DLD1 (cell line): Measurements from ENCODE around the gene MSI2.

ENCODE experiments used
- in situ Hi-C: cut with HindIII; loops from 2 replicates; pipeline ENCODE4 v1.10.0; 2017; ENCODE audit warnings: low sequenced_read_pairs

The MSI2 gene

GRCh38 chr17:57563958-57564357 is 307.6 kb downstream of the MSI2 start:
- in situ Hi-C loops, result no loop called here

GRCh38 chr17:57565176-57565575 is 308.9 kb downstream of the MSI2 start:
- in situ Hi-C loops, result no loop called here

GRCh38 chr17:57566721-57567120 is 310.4 kb downstream of the MSI2 start:
- in situ Hi-C loops, result no loop called here

- in situ Hi-C loops, result no loop called here
Measured at GRCh38 chr17:57567251-57567650, 310.9 kb downstream of the MSI2 start.

- in situ Hi-C loops, result no loop called here
Measured at GRCh38 chr17:57568340-57568739, 312.0 kb downstream of the MSI2 start.

- in situ Hi-C loops, result no loop called here
Measured at GRCh38 chr17:57569021-57569420, 312.7 kb downstream of the MSI2 start.

- in situ Hi-C loops, result no loop called here
Measured at GRCh38 chr17:57569853-57570252, 313.5 kb downstream of the MSI2 start.

- in situ Hi-C loops, result no loop called here
Measured at GRCh38 chr17:57570724-57571344, 314.5 kb downstream of the MSI2 start.

GRCh38 chr17:57572062-57572461 is 315.7 kb downstream of the MSI2 start:
- in situ Hi-C loops, result no loop called here

GRCh38 chr17:57572600-57572999 is 316.3 kb downstream of the MSI2 start:
- in situ Hi-C loops, result no loop called here

- in situ Hi-C loops, result no loop called here
Measured at GRCh38 chr17:57574040-57574513, 317.8 kb downstream of the MSI2 start.

- in situ Hi-C loops, result no loop called here
Measured at GRCh38 chr17:57576744-57577143, 320.4 kb downstream of the MSI2 start.

GRCh38 chr17:57577751-57578607 is 321.7 kb downstream of the MSI2 start:
- in situ Hi-C loops, result no loop called here

GRCh38 chr17:57578608-57579225 is 322.4 kb downstream of the MSI2 start:
- in situ Hi-C loops, result no loop called here

- in situ Hi-C loops, result no loop called here
Measured at GRCh38 chr17:57579245-57579644, 322.9 kb downstream of the MSI2 start.

GRCh38 chr17:57580055-57580739 is 323.9 kb downstream of the MSI2 start:
- in situ Hi-C loops, result no loop called here

- in situ Hi-C loops, result no loop called here
Measured at GRCh38 chr17:57582881-57583756, 326.8 kb downstream of the MSI2 start.

GRCh38 chr17:57584050-57584551 is 327.8 kb downstream of the MSI2 start:
- in situ Hi-C loops, result no loop called here

GRCh38 chr17:57585341-57586195 is 329.2 kb downstream of the MSI2 start:
- in situ Hi-C loops, result no loop called here
